Smooth muscle cell (in vitro differentiated cells): ENCODE results near the gene PLTP. TPM values are rescaled to one million over a fixed set of nuclear protein-coding genes. Genes with fewer than 3 reads are reported as not detected.

ENCODE experiments used
- DNase-seq: peaks from one replicate; lab custom pipeline; 2025; ENCODE audit not compliant: unreplicated experiment; lab: John Stamatoyannopoulos, UW
- H2AFZ ChIP-seq: fragments of 200-600 bp; sonication (generic); 2 replicates; pipeline ENCODE4 v1.6.0; 2016; ENCODE audit warnings: antibody characterized with exemption, low read depth, mild to moderate bottlenecking
- H3F3A ChIP-seq: fragments of 200-600 bp; sonication (generic); 2 replicates; pipeline ENCODE4 v1.6.0; 2017; ENCODE audit warnings: antibody characterized with exemption, low read depth
- H3K27ac ChIP-seq: fragments of 200-600 bp; sonication (generic); 2 replicates; pipeline ENCODE4 v1.5.1; 2016; ENCODE audit warnings: low read depth, mild to moderate bottlenecking
- H3K27me3 ChIP-seq: fragments of 200-600 bp; sonication (generic); 2 replicates; pipeline ENCODE4 v1.6.1; 2016; ENCODE audit warnings: low read depth, mild to moderate bottlenecking
- H3K36me3 ChIP-seq: fragments of 200-600 bp; sonication (generic); 2 replicates; pipeline ENCODE4 v1.5.1; 2016; ENCODE audit warnings: low read depth
- H3K4me1 ChIP-seq: fragments of 200-600 bp; sonication (generic); 2 replicates; pipeline ENCODE4 v1.5.1; 2016; ENCODE audit warnings: low read depth
- H3K4me2 ChIP-seq: fragments of 200-600 bp; sonication (generic); 2 replicates; pipeline ENCODE4 v1.6.0; 2016; ENCODE audit warnings: mild to moderate bottlenecking
- H3K4me3 ChIP-seq: fragments of 200-600 bp; sonication (generic); 2 replicates; pipeline ENCODE4 v1.5.1; 2016; ENCODE audit warnings: mild to moderate bottlenecking
- H3K79me2 ChIP-seq: fragments of 200-600 bp; sonication (generic); 2 replicates; pipeline ENCODE4 v1.6.0; 2016; ENCODE audit warnings: low read depth, mild to moderate bottlenecking
- H3K9ac ChIP-seq: fragments of 200-600 bp; sonication (generic); 2 replicates; pipeline ENCODE4 v1.6.0; 2016; ENCODE audit warnings: low read depth
- H3K9me3 ChIP-seq: fragments of 200-600 bp; sonication (generic); replicated peaks from 2 replicates; pipeline ENCODE4 v1.5.1; 2016; ENCODE audit warnings: low read depth
- H4K20me1 ChIP-seq: fragments of 200-600 bp; sonication (generic); 2 replicates; pipeline ENCODE4 v1.6.0; 2016; ENCODE audit warnings: low read depth
- CTCF ChIP-seq: fragments of 200-600 bp; sonication (generic); IDR thresholded peaks from 2 replicates; pipeline ENCODE4 v1.5.1; 2017; ENCODE audit warnings: borderline replicate concordance, mild to moderate bottlenecking, antibody characterized with exemption; ENCODE audit not compliant: insufficient read depth, poor library complexity, severe bottlenecking
- WGBS: methylation state at CpG from one replicate; pipeline ENCODE4 v1.1.7; 2016; ENCODE audit warnings: low lambda C conversion rate; 5-methylcytosine and 5-hydroxymethylcytosine counted together
- polyA plus RNA-seq: library from polyadenylated mRNA; unstranded; fragments of >200 nt; fragmentation: Nextera tagmentation; extraction: Ambion mirVana; gene quantifications from 2 replicates; pipeline ENCODE4 v1.2.1, GENCODE V29; 2016
- total RNA-seq: library from RNA; depleted of rRNA; stranded (reverse); fragments of >200 nt; gene quantifications from 2 replicates; pipeline ENCODE4 v1.2.3, GENCODE V29; 2014

Gene PLTP
- total and polyA plus RNA-seq, 2 experiments from 2014 or later = 81.0 to 262 TPM

- H3K36me3 ChIP-seq = no peaks in the 10 kb centered on the region
- peaks cover 10% of the 10 kb centered on the region for H3K4me1 ChIP-seq
- H3K9me3 ChIP-seq = no peaks in the 10 kb centered on the region
- no peak for TF ChIP-seq CTCF
- H3K4me2 ChIP-seq = peak overlapping the region; percentile 86
- H4K20me1 ChIP-seq = no peaks in the 10 kb centered on the region
- H3K79me2 ChIP-seq = no peaks in the 10 kb centered on the region
- peak overlapping the region; percentile 86 for H3K9ac ChIP-seq
- peak overlapping the region; percentile 58 for H3K4me3 ChIP-seq
- H3F3A ChIP-seq = no peaks in the 10 kb centered on the region
- WGBS = 4% methylated on average over 42 of the region's 43 CpGs
- no peak overlapping the region for H2AFZ ChIP-seq
- H3K27me3 ChIP-seq = no peaks in the 10 kb centered on the region
- H3K27ac ChIP-seq = peak overlapping the region; percentile 78
- DNase-seq = peak; percentile 96
These were observed 1.1 kb downstream of the PLTP start for GRCh38 chr20:45910670-45911485.

GRCh38 chr20:45909817-45910669 is 1.9 kb downstream of the PLTP start:
- no peaks in the 10 kb centered on the region for H3K36me3 ChIP-seq
- H3K27me3 ChIP-seq = no peaks in the 10 kb centered on the region
- no peak overlapping the region for H3K9ac ChIP-seq
- no peak for DNase-seq
- no peak overlapping the region for H2AFZ ChIP-seq
- H3K4me1 ChIP-seq = peaks cover 10% of the 10 kb centered on the region
- no peaks in the 10 kb centered on the region for H3F3A ChIP-seq
- no peaks in the 10 kb centered on the region for H3K79me2 ChIP-seq
- 87% methylated on average over 18 of the region's 22 CpGs for WGBS
- H3K9me3 ChIP-seq = no peaks in the 10 kb centered on the region
- peak overlapping the region; percentile 71 for H3K4me2 ChIP-seq
- peak overlapping the region; percentile 8 for H3K4me3 ChIP-seq
- TF ChIP-seq CTCF = no peak
- H3K27ac ChIP-seq = peak overlapping the region; percentile 12
- no peaks in the 10 kb centered on the region for H4K20me1 ChIP-seq

GRCh38 chr20:45909336-45909808 is 2.6 kb downstream of the PLTP start:
- Histone ChIP-seq H3K4me2 (no peak overlapping the region), H3K79me2 (no peaks in the 10 kb centered on the region), H3K36me3 (no peaks in the 10 kb centered on the region), H3K27me3 (no peaks in the 10 kb centered on the region), H3K4me1 (peaks cover 10% of the 10 kb centered on the region), H3K9ac (no peak overlapping the region), H2AFZ (no peak overlapping the region), H3K4me3 (no peak overlapping the region), H3K27ac (peak overlapping the region; percentile 12), H3F3A (no peaks in the 10 kb centered on the region), H4K20me1 (no peaks in the 10 kb centered on the region), H3K9me3 (no peaks in the 10 kb centered on the region)
- 97% methylated on average over 12 of the region's 12 CpGs for WGBS
- TF ChIP-seq CTCF = no peak
- DNase-seq = no peak
